A549 (cell line): ENCODE results near the gene SEMA4A. TPM values are rescaled to one million over a fixed set of nuclear protein-coding genes. Genes with fewer than 3 reads are reported as not detected.

Source experiments
- ATAC-seq, 2 experiments: fragments of 200-7000 bp in 1 of 2; fragments of >200 bp in 1 of 2; cut with Nextera tagmentation in 1 of 2; cut with Tn5 transposase in 1 of 2; 3 replicates each; pipeline versions ENCODE4 v1.8.0 to v1.9.1; 2018 to 2020; ENCODE audit warnings: mild to moderate bottlenecking in 1 of 2, moderate library complexity in 1 of 2
- CTCF ChIA-PET: fragments of 300-600 bp; sonication (Branson Sonifier 250); formaldehyde crosslinking; extraction: SDS; loops from one replicate; lab custom pipeline; 2021; ENCODE audit warnings: antibody characterized with exemption, inconsistent platforms; lab: Yijun Ruan, JAX
- POLR2A ChIA-PET: fragments of 350-600 bp; formaldehyde crosslinking; extraction: SDS; loops from one replicate; lab custom pipeline; 2021; ENCODE audit warnings: antibody characterized with exemption, inconsistent platforms; lab: Yijun Ruan, JAX
- DNase-seq, 2 experiments: peaks; one replicate each; pipeline versions ENCODE4 v3.0.0 to v3.0.0-alpha.2; 2011 to 2016; ENCODE audit warnings: low read depth in 1 of 2, low spot score in 1 of 2
- FAIRE-seq: peaks from 2 replicates; lab custom pipeline; 2011; peaks lifted over from hg19 to GRCh38; lab: Jason Lieb, UNC
- H3K27ac ChIP-seq, 2 experiments: fragments of >200 bp; sonication (Bioruptor Twin); formaldehyde crosslinking; 3 replicates each; pipeline ENCODE4 v1.5.1; 2016 to 2017
- H3K4me1 ChIP-seq: fragments of >200 bp; sonication (Bioruptor Twin); formaldehyde crosslinking; 3 replicates; pipeline ENCODE4 v1.6.1; 2016
- H3K4me2 ChIP-seq: fragments of >200 bp; sonication (Bioruptor Twin); formaldehyde crosslinking; 3 replicates; pipeline ENCODE4 v1.6.1; 2016
- H3K4me3 ChIP-seq: fragments of >200 bp; sonication (Bioruptor Twin); formaldehyde crosslinking; 3 replicates; pipeline ENCODE4 v1.5.1; 2016
- H3K9me3 ChIP-seq: fragments of >200 bp; sonication (Bioruptor Twin); formaldehyde crosslinking; 3 replicates; pipeline ENCODE4 v1.6.1; 2016
- CHD2 ChIP-seq: fragments of 150-350 bp; IDR thresholded peaks from 2 replicates; pipeline ENCODE4 v1.6.1; 2014; ENCODE audit warnings: low read length; ENCODE audit not compliant: partially characterized antibody
- CTCF ChIP-seq: fragments of >200 bp; sonication (Bioruptor Twin); formaldehyde crosslinking; IDR thresholded peaks from 3 replicates; pipeline ENCODE4 v1.5.1; 2016
- E2F6 ChIP-seq: IDR thresholded peaks from 2 replicates; pipeline ENCODE4 v1.6.1; 2012; ENCODE audit warnings: low read depth, borderline replicate concordance
- EHF ChIP-seq: fragments of 250-450 bp; sonication (Bioruptor Pico); IDR thresholded peaks from 2 replicates; pipeline ENCODE4 v1.5.0; 2020; ENCODE audit warnings: mild to moderate bottlenecking
- EHMT2 ChIP-seq: fragments of 200-600 bp; sonication (generic); IDR thresholded peaks from 2 replicates; pipeline ENCODE4 v1.6.1; 2016; ENCODE audit warnings: antibody characterized with exemption, low read depth, mild to moderate bottlenecking, moderate library complexity
- EP300 ChIP-seq, 2 experiments: fragments of >200 bp; sonication (Bioruptor Twin); formaldehyde crosslinking; IDR thresholded peaks; 2 replicates in 1 of 2; 3 replicates in 1 of 2; pipeline ENCODE4 v1.6.1; 2016 to 2017
- ESRRA ChIP-seq: fragments of 150-350 bp; IDR thresholded peaks from 2 replicates; pipeline ENCODE4 v1.6.1; 2014; ENCODE audit warnings: mild to moderate bottlenecking, low read length, borderline replicate concordance
- FOSB ChIP-seq: fragments of 250-450 bp; sonication (Bioruptor Pico); IDR thresholded peaks from 2 replicates; pipeline ENCODE4 v1.5.0; 2020; ENCODE audit warnings: mild to moderate bottlenecking, moderate library complexity
- FOSL2 ChIP-seq, 2 experiments: fragments of 450-650 bp in 1 of 2; fragments of >200 bp in 1 of 2; sonication (Bioruptor Twin) in 1 of 2; formaldehyde crosslinking; IDR thresholded peaks; 2 replicates each; pipeline versions ENCODE4 v1.5.0 to v1.6.1; 2016 to 2020; ENCODE audit warnings: mild to moderate bottlenecking in 1 of 2, moderate library complexity in 1 of 2
- GATA3 ChIP-seq: IDR thresholded peaks from 2 replicates; pipeline ENCODE4 v1.6.1; 2012; ENCODE audit warnings: borderline replicate concordance
- HES2 ChIP-seq: fragments of >200 bp; sonication (Bioruptor Twin); formaldehyde crosslinking; IDR thresholded peaks from 2 replicates; pipeline ENCODE4 v1.6.1; 2016
- HEYL ChIP-seq: fragments of 250-450 bp; sonication (Bioruptor Pico); IDR thresholded peaks from 2 replicates; pipeline ENCODE4 v1.8.0; 2021; ENCODE audit warnings: mild to moderate bottlenecking, moderate library complexity
- HOXB13 ChIP-seq: fragments of 250-450 bp; sonication (Bioruptor Pico); IDR thresholded peaks from 2 replicates; pipeline ENCODE4 v1.5.0; 2020; ENCODE audit warnings: low read depth, mild to moderate bottlenecking, moderate library complexity
- MAX ChIP-seq: IDR thresholded peaks from 2 replicates; pipeline ENCODE4 v1.6.1; 2012
- MAZ ChIP-seq: fragments of 150-350 bp; IDR thresholded peaks from 2 replicates; pipeline ENCODE4 v1.6.1; 2014; ENCODE audit warnings: antibody characterized with exemption, low read depth, low read length, borderline replicate concordance
- MYC ChIP-seq: IDR thresholded peaks from 2 replicates; pipeline ENCODE4 v1.6.1; 2012; ENCODE audit warnings: mild to moderate bottlenecking, inconsistent platforms, low read length, improper control_type of control experiment, borderline replicate concordance
- NFE2L2 ChIP-seq: fragments of 150-350 bp; conservative IDR thresholded peaks from 2 replicates; pipeline ENCODE4 v1.6.1; 2014; ENCODE audit warnings: low read length
- PHF8 ChIP-seq: fragments of 200-600 bp; sonication (generic); IDR thresholded peaks from 2 replicates; pipeline ENCODE4 v1.6.1; 2016; ENCODE audit warnings: low read depth, mild to moderate bottlenecking, antibody characterized with exemption, moderate library complexity, borderline replicate concordance
- POLR2AphosphoS2 ChIP-seq: conservative IDR thresholded peaks from 2 replicates; pipeline ENCODE4 v1.6.1; 2012; ENCODE audit warnings: low read length, improper control_type of control experiment, inconsistent platforms
- RAD21 ChIP-seq, 2 experiments: fragments of >200 bp in 1 of 2; sonication (Bioruptor Twin) in 1 of 2; formaldehyde crosslinking in 1 of 2; IDR thresholded peaks in 1 of 2; conservative IDR thresholded peaks in 1 of 2; 2 replicates in 1 of 2; 3 replicates in 1 of 2; pipeline ENCODE4 v1.6.1; 2012 to 2018; ENCODE audit warnings: inconsistent platforms in 1 of 2
- RCOR1 ChIP-seq: fragments of 150-350 bp; IDR thresholded peaks from 2 replicates; pipeline ENCODE4 v1.6.1; 2014; ENCODE audit warnings: antibody characterized with exemption, low read length, low read depth
- RFX5 ChIP-seq: fragments of 450-650 bp; IDR thresholded peaks from 2 replicates; pipeline ENCODE4 v1.7.1; 2014; ENCODE audit warnings: antibody characterized with exemption, mild to moderate bottlenecking, moderate library complexity
- RNF2 ChIP-seq: fragments of 200-600 bp; sonication (generic); IDR thresholded peaks from 2 replicates; pipeline ENCODE4 v1.6.1; 2016; ENCODE audit warnings: low read depth, mild to moderate bottlenecking, antibody characterized with exemption, moderate library complexity, borderline replicate concordance
- TP53 ChIP-seq: fragments of 250-450 bp; sonication (Bioruptor Pico); IDR thresholded peaks from 2 replicates; pipeline ENCODE4 v1.5.0; 2021; ENCODE audit warnings: mild to moderate bottlenecking, moderate library complexity
- USF2 ChIP-seq: fragments of 450-650 bp; IDR thresholded peaks from 2 replicates; pipeline ENCODE4 v1.6.1; 2014; ENCODE audit warnings: antibody characterized with exemption
- ZC3H11A ChIP-seq: fragments of 450-650 bp; IDR thresholded peaks from 2 replicates; pipeline ENCODE4 v1.6.1; 2014; ENCODE audit warnings: antibody characterized with exemption, mild to moderate bottlenecking
- ZFP36 ChIP-seq: fragments of 450-650 bp; IDR thresholded peaks from 2 replicates; pipeline ENCODE4 v1.6.1; 2014; ENCODE audit warnings: borderline replicate concordance; ENCODE audit not compliant: partially characterized antibody
- ZSCAN20 ChIP-seq: fragments of 250-450 bp; sonication (Bioruptor Pico); IDR thresholded peaks from 2 replicates; pipeline ENCODE4 v1.8.0; 2022; ENCODE audit warnings: mild to moderate bottlenecking, moderate library complexity
- WGBS: methylation state at CpG from one replicate; pipeline ENCODE4 v1.1.6; 2017; ENCODE audit errors: missing lambda C conversion rate; 5-methylcytosine and 5-hydroxymethylcytosine counted together
- polyA plus RNA-seq, 4 experiments: library from polyadenylated mRNA; depleted of rRNA in 3 of 4; stranded (reverse); fragments of >200 nt; fragmentation: RNase III in 1 of 4; extraction: RNeasy Plus Mini Kit Qiagen cat#74134 plus additional on column Dnase treatment in 1 of 4; gene quantifications; 2 replicates in 3 of 4; 3 replicates in 1 of 4; pipeline ENCODE4 v1.2.3, GENCODE V29; 2011 to 2017

The SEMA4A gene
- polyA plus RNA-seq, 2 of the 4 experiments (the other 2 are of a cell fraction), result 0.04 to 0.27 TPM

- TF ChIP-seq EHF (CRISPR knock-in tag), result no peak
- TF ChIP-seq GATA3, result no peak
- TF ChIP-seq FOSL2 (IDR thresholded peaks at IDR 0.05), result no peak
- no peak for TF ChIP-seq FOSL2 (CRISPR knock-in tag; IDR thresholded peaks at IDR 0.05)
- TF ChIP-seq HEYL (CRISPR knock-in tag), result no peak
- TF ChIP-seq RFX5, result no peak
- TF ChIP-seq TP53 (CRISPR knock-in tag), result no peak
- Histone ChIP-seq H3K9me3 (no peaks in the 10 kb centered on the region), H3K27ac (no peak overlapping the region), H3K4me2 (no peak overlapping the region), H3K4me3 (no peak overlapping the region), H3K4me1 (0 out of 3 replicates have a peak, but pooled peaks cover 4% of the 10 kb centered on the region)
- ChIA-PET CTCF (interaction anchor here (0.6 to 54.8 kb wide), 9 partner anchors 9 to 204 kb away, joined by 3 to 2239 read pairs (median 3); partner anchors contain the start of genes BGLAP, MEX3A and SLC25A44), POLR2A (interaction anchor here (1.6 kb wide), 1 partner anchor 57 kb away, joined by 3 read pairs; the partner anchor contains the start of gene PMF1)
- WGBS, result 81% methylated on average over 12 of the region's 12 CpGs
- FAIRE-seq, result no peak
- no peak for ATAC-seq
- DNase-seq, result no peak
Measured at GRCh38 chr1:156155756-156156510, 2.5 kb downstream of the SEMA4A start.

GRCh38 chr1:156157506-156157905 is 4.1 kb downstream of the SEMA4A start:
- ChIA-PET POLR2A (no interaction called here), CTCF (interaction anchor here (1.6 to 54.8 kb wide), 2 partner anchors 62 to 68 kb away, joined by 5 to 2239 read pairs; partner anchors contain the start of gene MEX3A)
- Histone ChIP-seq H3K4me1 (no peaks in the 10 kb centered on the region), H3K27ac (no peak overlapping the region), H3K4me3 (no peak overlapping the region), H3K9me3 (no peaks in the 10 kb centered on the region), H3K4me2 (no peak overlapping the region)
- DNase-seq (no peak), FAIRE-seq (no peak), ATAC-seq (no peak)
- WGBS, result 92% methylated on average over 3 of the region's 3 CpGs
- no peak for TF ChIP-seq PHF8
- no peak for TF ChIP-seq MAZ
- no peak for TF ChIP-seq EHMT2
- TF ChIP-seq CTCF, result no peak
- TF ChIP-seq MAX, result no peak
- TF ChIP-seq RFX5, result no peak
- no peak for TF ChIP-seq RNF2
- no peak for TF ChIP-seq MYC
- no peak for TF ChIP-seq EP300 (IDR thresholded peaks at IDR 0.05)
- no peak for TF ChIP-seq E2F6
- TF ChIP-seq USF2, result no peak
- TF ChIP-seq ZSCAN20, result no peak
- TF ChIP-seq FOSL2 (IDR thresholded peaks at IDR 0.05), result no peak
- no peak for TF ChIP-seq FOSL2 (CRISPR knock-in tag; IDR thresholded peaks at IDR 0.05)
- no peak for TF ChIP-seq CHD2

- DNase-seq (no peak), FAIRE-seq (no peak), ATAC-seq (no peak)
- Histone ChIP-seq H3K4me3 (no peak overlapping the region), H3K9me3 (no peaks in the 10 kb centered on the region), H3K27ac (no peak overlapping the region), H3K4me2 (no peak overlapping the region), H3K4me1 (no peaks in the 10 kb centered on the region)
- ChIA-PET POLR2A (no interaction called here), CTCF (interaction anchor here (1.6 to 54.8 kb wide), 2 partner anchors 62 to 67 kb away, joined by 5 to 2239 read pairs; partner anchors contain the start of gene MEX3A)
- WGBS, result 65% methylated on average over 5 of the region's 5 CpGs
- no peak for TF ChIP-seq ESRRA
- no peak for TF ChIP-seq RAD21 (conservative IDR thresholded peaks at IDR 0.05 in 1 of 2, IDR thresholded peaks at IDR 0.05 in 1 of 2)
- TF ChIP-seq RNF2, result no peak
- TF ChIP-seq FOSB (CRISPR knock-in tag), result no peak
- no peak for TF ChIP-seq MAZ
- no peak for TF ChIP-seq HES2
- no peak for TF ChIP-seq FOSL2 (IDR thresholded peaks at IDR 0.05)
- TF ChIP-seq FOSL2 (CRISPR knock-in tag; IDR thresholded peaks at IDR 0.05), result no peak
- no peak for TF ChIP-seq RFX5
- no peak for TF ChIP-seq ZC3H11A
- TF ChIP-seq RCOR1, result no peak
- TF ChIP-seq PHF8, result no peak
- no peak for TF ChIP-seq NFE2L2
- TF ChIP-seq MYC, result no peak
- TF ChIP-seq HOXB13 (CRISPR knock-in tag), result no peak
- TF ChIP-seq ZFP36, result no peak
- no peak for TF ChIP-seq TP53 (CRISPR knock-in tag)
- TF ChIP-seq POLR2AphosphoS2, result no peak
Measured at GRCh38 chr1:156157966-156158365, 4.6 kb downstream of the SEMA4A start.
